Bronchial epithelial cell (primary cell): ENCODE results near the gene IL17A. TPM values are rescaled to one million over a fixed set of nuclear protein-coding genes. Genes with fewer than 3 reads are reported as not detected.

Source experiments
- DNase-seq: peaks from one replicate; pipeline ENCODE4 v3.0.0-alpha.2; 2010; ENCODE audit warnings: low read depth
- FAIRE-seq: peaks from 2 replicates; lab custom pipeline; 2011; peaks lifted over from hg19 to GRCh38; lab: Jason Lieb, UNC
- H3K27me3 ChIP-seq: 2 replicates; pipeline ENCODE4 v1.5.1; 2011; ENCODE audit warnings: low read length; ENCODE audit not compliant: control insufficient read depth, insufficient read depth
- H3K36me3 ChIP-seq: 2 replicates; pipeline ENCODE4 v1.5.1; 2011; ENCODE audit warnings: low read length; ENCODE audit not compliant: control insufficient read depth, insufficient read depth
- H3K4me3 ChIP-seq: 2 replicates; pipeline ENCODE4 v1.5.1; 2011; ENCODE audit warnings: mild to moderate bottlenecking, low read depth, low read length, control low read depth
- CTCF ChIP-seq: IDR thresholded peaks from 2 replicates; pipeline ENCODE4 v1.5.1; 2011; ENCODE audit warnings: mild to moderate bottlenecking, moderate library complexity, low read length, control low read depth, inconsistent platforms; ENCODE audit not compliant: insufficient read depth, severe bottlenecking
- total RNA-seq: library from RNA; depleted of rRNA; stranded (reverse); fragments of >200 nt; gene quantifications from 2 replicates; pipeline ENCODE4 v1.2.1, GENCODE V29; 2014

IL17A gene
- total RNA-seq, 1 donor from 2014 or later = not detected

GRCh38 chr6:52201046-52201445, 14.9 kb downstream of the IL17A start:
- DNase-seq (no peak), FAIRE-seq (no peak)
- Histone ChIP-seq H3K36me3 (no peaks in the 10 kb centered on the region), H3K27me3 (no peaks in the 10 kb centered on the region), H3K4me3 (no peak overlapping the region)
- TF ChIP-seq CTCF = no peak

- no peak for TF ChIP-seq CTCF
- no peaks in the 10 kb centered on the region for H3K36me3 ChIP-seq
- no peak overlapping the region for H3K4me3 ChIP-seq
- H3K27me3 ChIP-seq = no peaks in the 10 kb centered on the region
- FAIRE-seq (no peak), DNase-seq (no peak)
Observed at GRCh38 chr6:52201493-52201892, 15.3 kb downstream of the IL17A start.

- H3K4me3 ChIP-seq = no peak overlapping the region
- no peaks in the 10 kb centered on the region for H3K36me3 ChIP-seq
- DNase-seq = no peak
- no peaks in the 10 kb centered on the region for H3K27me3 ChIP-seq
- FAIRE-seq = no peak
- TF ChIP-seq CTCF = no peak
Observed at GRCh38 chr6:52207066-52207465, 20.9 kb downstream of the IL17A start.

GRCh38 chr6:52208612-52209011, 22.4 kb downstream of the IL17A start:
- H3K36me3 ChIP-seq = no peaks in the 10 kb centered on the region
- DNase-seq = no peak
- no peaks in the 10 kb centered on the region for H3K27me3 ChIP-seq
- TF ChIP-seq CTCF = no peak
- FAIRE-seq = no peak
- H3K4me3 ChIP-seq = no peak overlapping the region

- Histone ChIP-seq H3K4me3 (no peak overlapping the region), H3K27me3 (no peaks in the 10 kb centered on the region), H3K36me3 (no peaks in the 10 kb centered on the region)
- FAIRE-seq (no peak), DNase-seq (no peak)
- TF ChIP-seq CTCF = no peak
Observed at GRCh38 chr6:52209770-52210169, 23.6 kb downstream of the IL17A start.

GRCh38 chr6:52210227-52210626, 24.1 kb downstream of the IL17A start:
- TF ChIP-seq CTCF = no peak
- no peak for FAIRE-seq
- H3K36me3 ChIP-seq = no peaks in the 10 kb centered on the region

More at GRCh38 chr6:52210227-52210626, 24.1 kb downstream of the IL17A start:
- H3K4me3 ChIP-seq = no peak overlapping the region
- no peak for DNase-seq
- H3K27me3 ChIP-seq = no peaks in the 10 kb centered on the region
